WI38 (cell line): ENCODE measurements around the gene FAT2.

ENCODE experiments used
- H3K4me3 ChIP-seq: 2 replicates; pipeline ENCODE4 v1.5.1; 2011; ENCODE audit warnings: low read depth, mild to moderate bottlenecking, control low read depth, low read length
- TF ChIP-seq, protein P1 (sequence below): IDR thresholded peaks from 2 replicates; pipeline ENCODE4 v1.5.1; 2012; ENCODE audit warnings: low read depth, mild to moderate bottlenecking, control low read depth, low read length

Gene FAT2

DNA sequence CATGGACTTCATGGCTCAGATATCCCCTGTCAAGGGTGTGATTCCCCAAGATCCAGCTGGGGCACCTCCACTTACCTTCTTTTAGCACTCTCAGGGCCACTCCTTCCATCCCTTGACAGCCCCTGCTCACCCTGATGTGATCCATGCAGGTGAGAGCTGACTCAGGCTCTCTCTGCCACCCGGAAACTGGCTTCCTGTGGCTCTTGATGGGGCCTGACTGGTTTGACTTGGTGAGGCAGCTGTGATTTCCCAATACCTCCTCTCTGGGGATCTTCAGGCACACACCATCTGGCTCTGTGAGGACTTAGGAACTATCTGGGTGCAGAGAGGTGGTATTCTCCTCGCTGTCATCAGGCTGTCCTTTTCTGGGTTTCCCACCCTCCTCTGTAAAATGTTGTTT lies 7.9 kb upstream of the FAT2 start:
- H3K4me3 ChIP-seq = no peak overlapping the region
- TF ChIP-seq, protein P1, sequence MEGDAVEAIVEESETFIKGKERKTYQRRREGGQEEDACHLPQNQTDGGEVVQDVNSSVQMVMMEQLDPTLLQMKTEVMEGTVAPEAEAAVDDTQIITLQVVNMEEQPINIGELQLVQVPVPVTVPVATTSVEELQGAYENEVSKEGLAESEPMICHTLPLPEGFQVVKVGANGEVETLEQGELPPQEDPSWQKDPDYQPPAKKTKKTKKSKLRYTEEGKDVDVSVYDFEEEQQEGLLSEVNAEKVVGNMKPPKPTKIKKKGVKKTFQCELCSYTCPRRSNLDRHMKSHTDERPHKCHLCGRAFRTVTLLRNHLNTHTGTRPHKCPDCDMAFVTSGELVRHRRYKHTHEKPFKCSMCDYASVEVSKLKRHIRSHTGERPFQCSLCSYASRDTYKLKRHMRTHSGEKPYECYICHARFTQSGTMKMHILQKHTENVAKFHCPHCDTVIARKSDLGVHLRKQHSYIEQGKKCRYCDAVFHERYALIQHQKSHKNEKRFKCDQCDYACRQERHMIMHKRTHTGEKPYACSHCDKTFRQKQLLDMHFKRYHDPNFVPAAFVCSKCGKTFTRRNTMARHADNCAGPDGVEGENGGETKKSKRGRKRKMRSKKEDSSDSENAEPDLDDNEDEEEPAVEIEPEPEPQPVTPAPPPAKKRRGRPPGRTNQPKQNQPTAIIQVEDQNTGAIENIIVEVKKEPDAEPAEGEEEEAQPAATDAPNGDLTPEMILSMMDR = no peak

DNA sequence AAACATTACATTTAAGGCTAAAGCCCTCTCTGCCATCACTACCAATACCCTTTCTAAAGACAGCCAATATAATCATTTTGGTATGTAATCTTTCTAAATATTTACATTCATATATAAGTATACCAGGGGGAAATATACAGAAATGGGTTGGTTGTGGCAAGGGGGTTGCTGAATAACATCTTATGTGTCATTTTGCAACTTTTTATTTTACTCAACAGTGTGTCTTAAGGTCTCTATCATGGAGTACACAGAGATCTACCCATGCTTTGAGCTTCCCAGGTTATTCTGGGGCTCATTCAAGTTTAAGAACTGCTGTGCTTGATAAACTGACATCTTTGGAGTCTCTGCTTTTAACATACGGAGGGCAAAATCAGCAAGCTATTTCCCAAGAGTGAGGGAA lies 7.4 kb upstream of the FAT2 start:
- no peak overlapping the region for H3K4me3 ChIP-seq
- TF ChIP-seq, protein P1 = no peak

DNA sequence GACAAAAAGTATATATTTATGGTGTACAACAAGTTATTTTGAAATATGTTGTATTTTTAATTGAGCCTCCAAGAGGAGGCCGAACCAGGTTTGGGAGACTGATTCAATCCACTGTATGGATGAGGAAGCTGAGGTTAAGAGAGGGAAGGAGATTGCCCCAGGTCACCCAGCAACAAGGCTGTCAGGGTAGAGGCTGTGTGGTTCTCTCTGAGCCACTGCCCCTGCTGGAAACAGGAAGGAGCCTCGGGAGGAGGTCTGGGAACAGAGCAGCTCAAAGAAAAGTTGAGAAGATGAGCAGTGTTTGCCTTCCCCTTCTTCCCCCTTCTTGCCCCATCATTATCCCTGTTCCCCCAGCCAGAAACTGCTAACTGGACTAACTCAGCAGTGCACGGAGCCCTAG lies 6.6 kb upstream of the FAT2 start:
- TF ChIP-seq, protein P1 = no peak

GRCh38 chr5:151596828-151597539 lies 5.9 kb upstream of the FAT2 start:
- TF ChIP-seq, protein P1 = no peak
- H3K4me3 ChIP-seq = no peak overlapping the region

More for the DNA sequence above, 6.6 kb upstream of the FAT2 start:
- no peak overlapping the region for H3K4me3 ChIP-seq

DNA sequence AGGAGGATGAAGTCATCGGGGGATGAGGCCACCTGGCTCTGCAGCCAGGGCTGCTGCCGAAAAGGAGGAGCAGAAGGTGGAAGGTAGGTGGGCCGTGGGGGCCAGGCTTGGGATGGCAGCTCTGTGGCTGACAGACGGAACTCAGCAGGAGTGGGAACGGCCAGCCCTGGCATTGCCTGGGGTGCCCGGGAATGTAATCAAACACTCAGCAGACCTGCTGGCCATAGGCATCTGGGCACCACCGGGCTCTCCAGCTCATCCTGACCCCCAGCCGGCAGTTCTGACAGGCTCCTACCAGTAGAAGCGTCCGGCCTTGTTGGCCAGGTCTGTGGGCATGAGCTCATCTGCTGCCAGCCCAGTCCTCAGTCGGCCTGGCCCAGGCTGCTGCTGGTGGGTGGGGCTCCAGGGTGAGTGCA lies 4.3 kb upstream of the FAT2 start:
- TF ChIP-seq, protein P1 = no peak

GRCh38 chr5:151592855-151593408 lies 1.8 kb upstream of the FAT2 start:
- H3K4me3 ChIP-seq = no peak overlapping the region
- TF ChIP-seq, protein P1 = no peak

More for the DNA sequence above, 4.3 kb upstream of the FAT2 start:
- H3K4me3 ChIP-seq = no peak overlapping the region

GRCh38 chr5:151589878-151590570 lies 1.1 kb downstream of the FAT2 start:
- TF ChIP-seq, protein P1 = no peak
- no peak overlapping the region for H3K4me3 ChIP-seq
